GM21360 (cell line): Measurements from ENCODE around the gene TMIGD1.

Experiments
- ATAC-seq: cut with Tn5 transposase; IDR thresholded peaks from one replicate; pipeline ENCODE4 v1.9.1; 2021; ENCODE audit warnings: mild to moderate bottlenecking, moderate library complexity; ENCODE audit not compliant: unreplicated experiment

Gene TMIGD1

DNA sequence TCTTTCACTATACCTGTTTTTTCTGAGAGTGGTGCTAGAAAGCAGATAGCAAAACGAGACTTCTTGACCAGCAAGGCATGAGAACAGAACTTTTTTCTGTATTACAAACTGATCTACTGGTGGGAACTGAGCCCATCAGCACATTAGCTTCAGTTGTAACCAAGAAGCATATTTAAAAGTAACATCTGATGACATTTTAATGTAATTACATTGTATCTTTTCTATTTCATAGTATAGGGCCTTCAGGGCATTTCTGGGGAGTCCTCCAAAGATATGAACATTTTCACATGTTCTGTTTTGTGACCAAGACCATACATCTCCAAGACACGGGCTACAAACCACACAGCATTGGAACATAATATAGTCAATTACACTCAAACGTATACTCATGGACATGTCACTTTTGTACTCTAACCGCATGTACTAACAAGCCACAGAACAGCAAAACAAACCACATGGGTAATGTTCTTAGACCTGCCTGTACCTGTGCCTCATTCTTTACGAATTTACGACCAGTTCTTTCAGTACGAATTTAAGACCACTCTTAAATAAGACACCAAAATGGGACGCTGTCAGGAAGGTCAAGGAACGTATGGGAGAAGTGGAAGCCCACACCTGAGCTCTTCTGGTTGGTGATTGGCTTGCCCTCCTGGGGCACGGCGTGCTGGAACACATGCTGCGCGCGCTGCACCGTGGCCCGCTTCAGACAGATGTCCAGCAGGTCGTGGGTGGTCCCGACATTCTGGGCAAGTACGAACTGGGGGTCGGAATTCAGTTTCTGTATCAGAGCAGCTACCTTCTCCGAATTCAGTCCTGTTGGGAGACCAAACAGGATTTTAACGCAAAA lies 42.9 kb downstream of the TMIGD1 start:
- ATAC-seq, result peak; percentile 38

GRCh38 chr17:30290077-30290476 lies 43.8 kb downstream of the TMIGD1 start:
- ATAC-seq, result no peak

GRCh38 chr17:30279156-30279555 lies 54.7 kb downstream of the TMIGD1 start:
- no peak for ATAC-seq

- no peak for ATAC-seq
Observed at GRCh38 chr17:30278032-30278431, 55.8 kb downstream of the TMIGD1 start.

DNA sequence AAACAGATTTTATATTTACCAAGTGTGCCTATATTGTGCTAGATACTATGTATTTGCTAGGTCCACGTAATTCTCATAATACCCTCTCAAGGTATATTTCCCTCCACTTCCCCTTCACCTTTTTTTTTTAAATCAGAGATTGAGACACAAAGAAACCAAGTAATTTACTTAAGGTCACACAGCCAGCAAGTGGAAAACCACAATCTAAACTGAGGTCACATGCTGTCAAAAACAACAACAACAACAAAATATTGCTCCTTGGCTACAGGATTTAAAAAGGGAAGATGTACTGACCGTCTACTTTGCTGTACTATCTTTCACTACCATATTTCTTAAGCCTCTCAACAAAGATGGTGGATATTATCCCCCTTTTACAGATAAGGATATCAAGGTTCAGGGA lies 57.9 kb downstream of the TMIGD1 start:
- ATAC-seq, result no peak

GRCh38 chr17:30274887-30275286 lies 59.0 kb downstream of the TMIGD1 start:
- ATAC-seq, result no peak

DNA sequence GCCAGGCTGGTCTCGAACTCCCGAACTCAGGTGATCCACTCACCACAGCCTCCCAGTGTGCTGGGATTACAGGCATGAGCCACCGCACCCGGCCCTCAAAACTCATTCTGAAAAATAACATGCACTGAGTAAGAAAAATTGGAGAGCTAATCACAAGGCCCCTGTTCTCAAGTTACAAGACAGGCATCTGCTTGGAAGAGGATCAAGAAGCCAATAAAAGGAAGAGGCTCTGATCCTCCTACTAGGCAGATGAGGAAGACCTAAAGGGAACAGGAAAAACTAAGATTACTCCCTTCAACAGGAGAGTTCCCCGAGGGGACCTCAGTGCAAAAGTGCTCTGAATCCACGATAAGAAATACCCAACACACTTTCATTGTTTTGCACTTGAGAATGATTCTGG lies 60.5 kb downstream of the TMIGD1 start:
- ATAC-seq, result no peak

DNA sequence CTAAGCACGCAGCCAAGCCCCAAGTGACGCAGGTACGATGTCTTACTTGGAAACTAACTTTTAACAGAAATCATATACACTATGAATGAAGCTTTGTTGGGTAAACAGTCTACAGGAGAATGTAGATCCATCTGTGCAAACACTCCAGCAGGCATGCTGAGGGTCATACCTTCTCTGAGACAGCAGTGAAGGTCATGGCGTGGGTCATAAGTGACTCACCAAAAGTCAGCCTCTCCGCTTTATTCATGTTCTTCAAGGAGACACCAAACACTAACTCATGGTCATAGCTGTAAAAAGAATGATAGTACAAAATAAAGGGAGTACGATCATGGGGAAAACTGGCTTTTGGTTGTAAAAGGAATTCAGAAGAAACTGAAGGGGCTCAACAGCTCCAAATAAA lies 62.8 kb downstream of the TMIGD1 start:
- ATAC-seq, result no peak

DNA sequence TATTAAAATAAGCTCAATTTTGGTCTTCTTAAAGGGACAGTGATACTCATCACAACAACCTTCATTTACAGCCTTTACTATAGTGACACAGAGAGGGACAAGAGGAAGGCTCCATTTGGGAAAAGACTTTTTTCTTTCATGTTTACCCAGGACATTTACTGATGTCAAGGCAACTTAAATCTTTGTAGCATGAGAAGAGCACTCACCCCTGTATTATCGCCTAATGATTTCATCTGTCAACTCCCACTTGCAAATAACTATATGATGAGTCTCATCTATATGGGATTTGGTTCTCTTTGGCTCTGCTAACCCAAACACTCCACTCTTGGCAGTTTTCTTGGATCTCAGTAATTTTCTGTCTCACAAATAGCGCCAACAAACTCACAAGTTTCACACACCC lies 66.2 kb downstream of the TMIGD1 start:
- no peak for ATAC-seq
